ENCODE results near the gene ALOX12B. TPM values are rescaled to one million over a fixed set of nuclear protein-coding genes. Genes with fewer than 3 reads are reported as not detected.
A peak's percentile ranks its signal among the peaks of the same experiment; 100 is the strongest.

ALOX12B gene
- total RNA-seq, 2 donors from 2014 or later = 0.95 to 1.2 TPM

GRCh38 chr17:8038954-8039610 is 48.4 kb downstream of the ALOX12B start, which contains the start of gene ALOX15B:
ALOX15B (plus strand) TSS chr17:8039059; CDS start chr17:8039156, 97 bp downstream.
- Histone ChIP-seq H3K4me3 (ENCODE audit: low read length) (peak within 1 kb of the TSS; percentile 64), H3K36me3 (ENCODE audit: control insufficient read depth, insufficient read depth, low read length) (no peaks in the 10 kb centered on the region), H3K9ac (ENCODE audit: extremely low read depth, low read length, poor library complexity, severe bottlenecking) (no peak within 1 kb of the TSS), H3K27me3 (ENCODE audit: control insufficient read depth, insufficient read depth, low read length, poor library complexity, severe bottlenecking) (peaks cover under 1% of the 10 kb centered on the region), H3K9me3 (ENCODE audit: control insufficient read depth, low read length) (peaks cover 7% of the 10 kb centered on the region), H3K27ac (ENCODE audit: low read depth, low read length) (no peak within 1 kb of the TSS), H3K4me1 (ENCODE audit: control insufficient read depth, insufficient read depth, low read length) (no peaks in the 10 kb centered on the region)
- Mint-ChIP-seq H3K27me3 (ENCODE audit: insufficient read depth) (peaks cover 39% of the 10 kb centered on the region), H3K36me3 (ENCODE audit: low read depth) (no peaks in the 10 kb centered on the region), H3K9me3 (peaks cover 2% of the 10 kb centered on the region), H3K4me1 (no peaks in the 10 kb centered on the region), H3K4me3 (peak within 1 kb of the TSS; percentile 30), H3K27ac (no peak within 1 kb of the TSS)
- TF ChIP-seq CTCF (conservative IDR thresholded peaks at IDR 0.05) = no peak
- peak; percentile 86 for DNase-seq
- WGBS, 2 experiments (ENCODE audit: insufficient coverage in 1 of 2, insufficient read length in 1 of 2) = 92 to 96% methylated on average over 8 to 37 of the region's 37 CpGs

GRCh38 chr17:8032442-8032841 is 55.1 kb downstream of the ALOX12B start:
- Mint-ChIP-seq H3K4me1 (no peaks in the 10 kb centered on the region), H3K4me3 (no peak overlapping the region), H3K9me3 (peaks cover 1% of the 10 kb centered on the region), H3K27ac (no peak overlapping the region), H3K36me3 (ENCODE audit: low read depth) (no peaks in the 10 kb centered on the region), H3K27me3 (ENCODE audit: insufficient read depth) (peaks cover 26% of the 10 kb centered on the region)
- DNase-seq = no peak
- H3K27me3 ChIP-seq (ENCODE audit: control insufficient read depth, insufficient read depth, low read length, poor library complexity, severe bottlenecking) = peaks cover 16% of the 10 kb centered on the region
- no peaks in the 10 kb centered on the region for H3K36me3 ChIP-seq (ENCODE audit: control insufficient read depth, insufficient read depth, low read length)
- no peak overlapping the region for H3K4me3 ChIP-seq (ENCODE audit: low read length)
- H3K27ac ChIP-seq (ENCODE audit: low read depth, low read length) = no peak overlapping the region
- no peak for TF ChIP-seq CTCF (conservative IDR thresholded peaks at IDR 0.05)
- H3K4me1 ChIP-seq (ENCODE audit: control insufficient read depth, insufficient read depth, low read length) = no peaks in the 10 kb centered on the region
- no peak overlapping the region for H3K9ac ChIP-seq (ENCODE audit: extremely low read depth, low read length, poor library complexity, severe bottlenecking)
- H3K9me3 ChIP-seq (ENCODE audit: control insufficient read depth, low read length) = no peaks in the 10 kb centered on the region
- whole genome bisulfite sequencing, 2 experiments (ENCODE audit: insufficient coverage in 1 of 2, insufficient read length in 1 of 2) = 100% methylated on average over 1 of the region's 2 CpGs; no CpG with 5 or more reads in 1 of the 2 experiments

GRCh38 chr17:8031950-8032349 is 55.6 kb downstream of the ALOX12B start:
- TF ChIP-seq CTCF (conservative IDR thresholded peaks at IDR 0.05) = no peak
- no peak overlapping the region for H3K27ac Mint-ChIP-seq
- no peak overlapping the region for H3K4me3 ChIP-seq (ENCODE audit: low read length)
- H3K27ac ChIP-seq (ENCODE audit: low read depth, low read length) = no peak overlapping the region
- no peaks in the 10 kb centered on the region for H3K4me1 ChIP-seq (ENCODE audit: control insufficient read depth, insufficient read depth, low read length)
- H3K27me3 ChIP-seq (ENCODE audit: control insufficient read depth, insufficient read depth, low read length, poor library complexity, severe bottlenecking) = peaks cover 21% of the 10 kb centered on the region
- no peak overlapping the region for H3K9ac ChIP-seq (ENCODE audit: extremely low read depth, low read length, poor library complexity, severe bottlenecking)
- 100% methylated on average over 1 of the region's 1 CpG; no CpG with 5 or more reads in 1 of the 2 experiments for WGBS, 2 experiments (ENCODE audit: insufficient coverage in 1 of 2, insufficient read length in 1 of 2)
- H3K4me3 Mint-ChIP-seq = no peak overlapping the region
- no peaks in the 10 kb centered on the region for H3K9me3 Mint-ChIP-seq
- no peaks in the 10 kb centered on the region for H3K4me1 Mint-ChIP-seq
- H3K36me3 Mint-ChIP-seq (ENCODE audit: low read depth) = no peaks in the 10 kb centered on the region
- no peak for DNase-seq
- H3K36me3 ChIP-seq (ENCODE audit: control insufficient read depth, insufficient read depth, low read length) = no peaks in the 10 kb centered on the region
- peaks cover 29% of the 10 kb centered on the region for H3K27me3 Mint-ChIP-seq (ENCODE audit: insufficient read depth)
- H3K9me3 ChIP-seq (ENCODE audit: control insufficient read depth, low read length) = no peaks in the 10 kb centered on the region
